HG02973 (cell line): Measurements from ENCODE around the gene SPINT2.
A peak's percentile ranks its signal among the peaks of the same experiment; 100 is the strongest.

Experiments used
- ATAC-seq: cut with Tn5 transposase; IDR thresholded peaks from one replicate; pipeline ENCODE4 v1.9.1; 2021; ENCODE audit warnings: moderate library complexity; ENCODE audit not compliant: unreplicated experiment

Gene SPINT2

GRCh38 chr19:38291855-38292254 is 27.5 kb downstream of the SPINT2 start:
- no peak for ATAC-seq

GRCh38 chr19:38293281-38293680 is 28.9 kb downstream of the SPINT2 start:
- no peak for ATAC-seq

DNA sequence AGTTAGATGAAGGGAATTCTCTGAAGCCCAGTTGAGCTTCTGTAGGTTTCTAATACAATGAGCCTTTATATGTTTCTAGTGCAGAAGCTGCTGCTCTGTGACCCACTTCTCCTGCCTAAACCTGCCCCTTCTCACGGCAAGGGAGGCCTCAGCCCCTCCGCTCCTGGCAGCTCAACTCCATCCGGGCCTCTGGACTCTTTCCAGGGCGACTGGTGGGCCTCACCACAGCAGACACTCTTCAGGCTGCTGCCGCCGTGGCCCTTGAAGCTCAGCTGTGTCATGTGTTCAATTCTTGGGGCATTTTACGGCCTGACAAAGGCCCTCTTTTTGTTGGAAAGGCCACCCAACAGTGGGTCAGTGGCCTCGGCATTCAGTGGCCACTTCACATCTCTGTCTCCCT is 29.7 kb downstream of the SPINT2 start:
- no peak for ATAC-seq

DNA sequence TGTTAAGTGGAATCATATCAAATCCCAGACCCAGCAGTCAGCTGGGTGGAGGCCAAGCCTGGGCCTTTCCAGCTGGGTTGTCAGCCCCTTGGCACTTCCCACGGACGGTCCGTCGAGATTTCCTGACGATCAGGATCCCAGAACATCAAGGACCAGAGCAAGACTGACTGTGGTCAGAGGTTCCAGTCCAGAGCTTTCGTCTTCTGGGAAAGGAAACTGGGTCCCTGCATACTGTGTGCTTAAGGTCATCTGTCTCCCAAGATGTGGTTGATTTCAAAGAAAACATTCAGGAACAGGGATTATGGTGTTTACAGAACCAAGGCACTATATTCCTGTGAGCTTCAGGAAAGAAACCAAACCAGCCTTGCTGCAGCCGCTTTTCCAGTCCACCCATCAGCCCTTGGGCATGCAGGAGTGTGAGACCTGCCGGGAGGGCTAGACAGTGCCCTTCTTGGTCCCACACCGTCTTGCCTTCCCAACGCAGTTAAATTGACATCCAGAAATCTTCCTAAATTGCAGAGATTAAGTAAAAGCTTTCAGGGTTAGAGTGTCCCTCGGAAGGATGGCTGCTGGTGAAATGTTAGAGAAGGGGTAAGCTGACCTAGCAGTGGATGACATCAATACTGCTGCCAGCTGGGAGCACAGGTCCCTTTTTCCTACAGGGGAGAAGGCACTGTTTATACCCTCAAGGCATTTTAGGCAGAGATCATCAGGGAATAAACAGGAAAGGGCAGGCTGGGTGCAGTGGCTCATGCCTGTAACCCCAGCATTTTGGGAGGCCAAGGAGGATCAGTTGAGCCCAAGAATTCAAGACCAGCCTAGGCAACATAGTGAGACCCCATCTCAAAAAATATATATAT is 34.7 kb downstream of the SPINT2 start:
- no peak for ATAC-seq

GRCh38 chr19:38303517-38304351 is 39.4 kb downstream of the SPINT2 start, which contains the start of gene C19orf33:
C19orf33 (plus strand) TSS chr19:38304251; CDS start chr19:38304262, 11 bp downstream.
- ATAC-seq, result no peak

GRCh38 chr19:38304352-38304865 is 40.0 kb downstream of the SPINT2 start:
- no peak for ATAC-seq

- no peak for ATAC-seq
Measured at GRCh38 chr19:38304866-38305429, 40.6 kb downstream of the SPINT2 start.

DNA sequence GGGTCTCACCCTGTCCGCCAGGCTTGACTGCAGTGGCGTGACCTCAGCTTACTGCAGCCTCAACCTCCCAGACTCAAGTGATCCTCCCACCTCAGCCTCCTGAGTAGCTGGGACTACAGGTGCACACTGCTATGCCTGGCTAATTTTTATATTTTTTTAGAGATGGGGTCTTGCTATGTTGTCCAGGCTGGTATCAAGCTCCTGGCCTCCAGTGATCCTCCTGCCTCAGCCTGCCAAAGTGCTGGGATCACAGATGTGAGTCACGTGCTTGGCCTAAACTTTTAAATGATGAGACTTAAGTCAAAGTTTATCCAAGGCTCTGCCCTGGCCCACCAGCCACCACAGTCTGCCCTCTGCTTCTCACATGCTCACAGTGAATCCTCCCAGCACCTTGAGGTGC is 41.9 kb downstream of the SPINT2 start:
- ATAC-seq, result no peak

DNA sequence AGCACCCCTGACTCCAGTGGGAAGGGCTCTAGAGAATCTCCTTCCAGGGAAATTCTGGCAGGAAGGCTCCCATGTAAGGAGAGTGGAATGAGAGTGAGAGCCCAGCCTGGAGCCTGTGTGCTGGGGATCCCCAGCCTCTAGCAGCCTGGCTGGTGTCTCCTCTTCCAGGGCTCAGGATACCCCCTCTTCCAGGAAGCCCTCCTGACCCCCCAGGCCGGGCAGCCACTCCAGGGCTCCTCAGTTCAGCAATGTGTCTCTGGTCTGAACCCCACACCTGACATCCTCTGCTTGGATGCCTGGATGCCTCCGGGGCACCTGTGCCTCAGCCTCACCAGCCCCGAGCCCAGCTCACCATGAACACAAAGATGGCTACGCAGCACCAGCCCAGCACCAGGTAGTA is 42.7 kb downstream of the SPINT2 start:
- no peak for ATAC-seq

GRCh38 chr19:38307597-38307996 is 43.2 kb downstream of the SPINT2 start:
- ATAC-seq, result no peak

DNA sequence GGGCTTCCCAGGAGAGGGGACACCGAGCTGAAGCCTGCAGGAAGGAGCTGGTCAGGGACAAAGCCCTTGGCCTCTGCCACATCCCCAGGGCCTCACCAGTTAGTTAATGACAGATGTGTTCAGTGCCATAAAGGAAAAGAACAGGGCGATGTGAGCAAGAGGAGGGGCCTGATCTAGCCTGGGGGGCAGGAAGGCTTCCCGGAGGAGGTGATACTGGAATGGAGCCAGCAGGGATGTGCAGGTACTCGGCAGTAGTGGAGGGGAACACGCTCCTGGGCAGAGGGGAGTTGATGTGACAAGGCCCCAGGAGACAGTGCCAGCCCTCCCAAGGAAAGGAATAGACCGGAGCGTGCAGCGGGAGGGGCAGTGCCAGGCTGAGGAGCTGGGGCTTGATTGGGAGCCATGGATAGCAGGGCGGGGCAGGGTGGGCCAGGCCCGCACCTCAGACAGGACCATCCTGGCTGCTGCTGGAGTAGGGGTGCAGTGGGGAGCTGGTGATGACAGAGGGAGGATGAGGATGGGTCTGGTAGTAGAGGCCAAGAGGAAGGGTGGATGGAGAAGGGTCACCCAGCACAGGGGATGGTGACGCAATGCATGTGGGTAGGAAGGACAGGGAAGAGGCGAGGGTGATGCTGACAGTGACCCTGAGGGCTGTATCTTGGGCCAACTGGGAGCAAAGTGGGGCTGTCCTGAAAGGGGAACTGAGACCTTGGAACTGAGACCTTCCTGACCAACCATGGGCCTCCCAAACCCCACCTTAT is 43.8 kb downstream of the SPINT2 start:
- ATAC-seq, result no peak

GRCh38 chr19:38308926-38309614 is 44.7 kb downstream of the SPINT2 start:
- no peak for ATAC-seq

GRCh38 chr19:38309615-38310278 is 45.4 kb downstream of the SPINT2 start:
- no peak for ATAC-seq

- ATAC-seq, result no peak
Measured at GRCh38 chr19:38310279-38310670, 45.9 kb downstream of the SPINT2 start.

- no peak for ATAC-seq
Measured at GRCh38 chr19:38310986-38311385, 46.6 kb downstream of the SPINT2 start.

GRCh38 chr19:38315657-38316476 is 51.5 kb downstream of the SPINT2 start, which contains the start of gene YIF1B:
YIF1B (minus strand) TSS chr19:38315947; CDS start chr19:38315917, 30 bp downstream.
- peak; percentile 80 for ATAC-seq

DNA sequence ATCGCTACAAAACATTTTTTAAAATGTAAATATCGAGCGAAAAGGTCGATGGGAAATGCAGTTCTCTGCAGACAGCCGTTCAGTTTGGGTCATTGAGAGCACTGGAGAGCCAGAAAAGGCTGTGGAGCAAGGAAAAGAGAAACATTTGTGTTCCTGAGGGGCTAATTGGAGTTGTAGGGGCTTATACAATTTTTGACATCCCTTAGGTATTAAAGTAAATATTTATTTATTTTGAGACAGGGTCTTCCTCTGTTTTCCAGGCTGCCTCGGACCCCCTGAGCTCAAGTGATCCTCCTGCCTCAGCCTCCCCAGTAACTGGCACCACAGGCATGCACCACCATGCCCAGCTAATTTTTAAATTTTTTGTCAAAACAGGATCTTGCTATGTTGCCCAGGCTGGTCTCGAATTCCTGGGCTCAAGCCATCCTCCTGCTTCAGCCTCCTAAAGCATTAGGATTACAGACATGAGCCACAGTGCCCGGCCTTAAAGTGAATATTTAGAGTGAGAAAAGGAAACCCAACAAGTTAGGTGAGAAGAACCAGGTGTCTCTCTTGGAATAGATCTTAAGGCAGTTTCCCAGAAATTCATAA is 52.2 kb downstream of the SPINT2 start:
- ATAC-seq, result no peak

DNA sequence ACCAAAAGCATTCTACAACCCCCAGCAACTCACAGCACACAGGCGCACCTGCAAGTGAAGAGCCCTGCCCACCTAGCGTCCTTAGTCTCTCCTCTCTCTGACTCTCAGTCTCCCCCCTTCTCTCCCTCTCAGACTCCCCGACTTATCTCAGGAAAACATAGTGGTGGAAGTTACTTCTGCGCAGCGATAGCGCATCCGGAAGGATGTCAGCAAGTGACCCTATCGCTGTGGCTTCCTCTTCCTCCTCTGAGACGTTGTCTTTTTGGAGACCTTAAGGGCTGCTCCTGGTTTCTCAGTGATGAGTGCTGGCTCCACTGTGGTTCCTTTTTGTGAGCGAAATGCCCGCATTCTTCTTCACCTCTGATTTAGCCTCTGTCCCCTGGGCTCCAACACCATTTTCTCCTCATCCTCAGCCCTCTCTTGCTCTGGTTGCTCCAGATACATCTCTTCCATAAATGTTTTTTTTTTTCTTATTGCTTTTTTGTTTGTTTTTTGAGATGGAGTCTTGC is 52.8 kb downstream of the SPINT2 start:
- ATAC-seq, result no peak
